ENCODE results near the gene UTP18.

DNA sequence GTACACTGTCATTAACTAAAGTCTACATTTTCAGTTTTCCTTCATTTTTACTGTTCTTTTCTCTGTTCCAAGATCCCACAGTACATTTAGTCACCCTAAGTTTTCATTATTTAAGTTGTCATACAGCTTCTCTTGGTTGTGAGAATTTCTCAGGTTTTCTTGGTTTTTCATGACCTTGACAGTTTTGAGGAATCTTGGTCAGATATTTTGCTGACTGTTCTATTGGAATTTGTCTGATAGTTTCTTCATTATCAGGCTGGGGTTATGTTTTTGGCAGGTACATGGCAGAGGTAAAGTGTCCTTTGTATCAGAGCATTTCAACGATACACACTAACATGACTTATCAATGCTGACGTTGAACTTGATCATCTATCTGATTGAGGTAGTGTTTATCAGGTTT, 20.1 kb upstream of the UTP18 start:
- TF ChIP-seq, protein P1, sequence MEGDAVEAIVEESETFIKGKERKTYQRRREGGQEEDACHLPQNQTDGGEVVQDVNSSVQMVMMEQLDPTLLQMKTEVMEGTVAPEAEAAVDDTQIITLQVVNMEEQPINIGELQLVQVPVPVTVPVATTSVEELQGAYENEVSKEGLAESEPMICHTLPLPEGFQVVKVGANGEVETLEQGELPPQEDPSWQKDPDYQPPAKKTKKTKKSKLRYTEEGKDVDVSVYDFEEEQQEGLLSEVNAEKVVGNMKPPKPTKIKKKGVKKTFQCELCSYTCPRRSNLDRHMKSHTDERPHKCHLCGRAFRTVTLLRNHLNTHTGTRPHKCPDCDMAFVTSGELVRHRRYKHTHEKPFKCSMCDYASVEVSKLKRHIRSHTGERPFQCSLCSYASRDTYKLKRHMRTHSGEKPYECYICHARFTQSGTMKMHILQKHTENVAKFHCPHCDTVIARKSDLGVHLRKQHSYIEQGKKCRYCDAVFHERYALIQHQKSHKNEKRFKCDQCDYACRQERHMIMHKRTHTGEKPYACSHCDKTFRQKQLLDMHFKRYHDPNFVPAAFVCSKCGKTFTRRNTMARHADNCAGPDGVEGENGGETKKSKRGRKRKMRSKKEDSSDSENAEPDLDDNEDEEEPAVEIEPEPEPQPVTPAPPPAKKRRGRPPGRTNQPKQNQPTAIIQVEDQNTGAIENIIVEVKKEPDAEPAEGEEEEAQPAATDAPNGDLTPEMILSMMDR (optimal IDR thresholded peaks at IDR 0.05 in 1 of 3, IDR thresholded peaks at IDR 0.05 in 1 of 3, conservative IDR thresholded peaks at IDR 0.05 in 1 of 3; ENCODE audit: extremely low read depth in 1 of 3, insufficient read depth in 2 of 3, low read length in 3 of 3) = no peak
- TF ChIP-seq EZH2 (IDR thresholded peaks at IDR 0.05; ENCODE audit: low read length) = no peak

All from keratinocyte (primary cell).